ENCODE data around the gene RAB6A.

Gene RAB6A

GRCh38 chr11:73726825-73727224, 34.0 kb downstream of the RAB6A start:
- no peak for TF ChIP-seq CTCF (IDR thresholded peaks at IDR 0.05)

GRCh38 chr11:73717136-73717535, 43.7 kb downstream of the RAB6A start:
- TF ChIP-seq CTCF (IDR thresholded peaks at IDR 0.05), result no peak

GRCh38 chr11:73716153-73717056, 44.5 kb downstream of the RAB6A start:
- TF ChIP-seq CTCF (IDR thresholded peaks at IDR 0.05), result no peak

GRCh38 chr11:73715541-73715940, 45.3 kb downstream of the RAB6A start:
- no peak for TF ChIP-seq CTCF (IDR thresholded peaks at IDR 0.05)

GRCh38 chr11:73710964-73711363, 49.9 kb downstream of the RAB6A start:
- TF ChIP-seq CTCF (IDR thresholded peaks at IDR 0.05), result no peak

- no peak for TF ChIP-seq CTCF (IDR thresholded peaks at IDR 0.05)
These were observed 55.8 kb downstream of the RAB6A start for GRCh38 chr11:73705053-73705452.

GRCh38 chr11:73693899-73694525, 66.9 kb downstream of the RAB6A start:
- no peak for TF ChIP-seq CTCF (IDR thresholded peaks at IDR 0.05)
